Tibial nerve (tissue), 3 donors: ENCODE measurements around the gene GATA6.

ENCODE experiments used
- POLR2A ChIP-seq, 2 donors: fragments of 450-650 bp; IDR thresholded peaks; one replicate each; pipeline ENCODE4 v1.6.1; 2017; ENCODE audit warnings: antibody characterized with exemption in 2 of 2, mild to moderate bottlenecking in 2 of 2, moderate library complexity in 2 of 2
- TF ChIP-seq, protein P1 (sequence below), 5 experiments: fragments of 200-600 bp in 3 of 5; fragments of 450-650 bp in 2 of 5; sonication (generic) in 3 of 5; IDR thresholded peaks; one replicate each; pipeline ENCODE4 v1.5.1; 2016 to 2019; ENCODE audit warnings: antibody characterized with exemption in 5 of 5, mild to moderate bottlenecking in 3 of 5, moderate library complexity in 2 of 5

- TF ChIP-seq, protein P1, sequence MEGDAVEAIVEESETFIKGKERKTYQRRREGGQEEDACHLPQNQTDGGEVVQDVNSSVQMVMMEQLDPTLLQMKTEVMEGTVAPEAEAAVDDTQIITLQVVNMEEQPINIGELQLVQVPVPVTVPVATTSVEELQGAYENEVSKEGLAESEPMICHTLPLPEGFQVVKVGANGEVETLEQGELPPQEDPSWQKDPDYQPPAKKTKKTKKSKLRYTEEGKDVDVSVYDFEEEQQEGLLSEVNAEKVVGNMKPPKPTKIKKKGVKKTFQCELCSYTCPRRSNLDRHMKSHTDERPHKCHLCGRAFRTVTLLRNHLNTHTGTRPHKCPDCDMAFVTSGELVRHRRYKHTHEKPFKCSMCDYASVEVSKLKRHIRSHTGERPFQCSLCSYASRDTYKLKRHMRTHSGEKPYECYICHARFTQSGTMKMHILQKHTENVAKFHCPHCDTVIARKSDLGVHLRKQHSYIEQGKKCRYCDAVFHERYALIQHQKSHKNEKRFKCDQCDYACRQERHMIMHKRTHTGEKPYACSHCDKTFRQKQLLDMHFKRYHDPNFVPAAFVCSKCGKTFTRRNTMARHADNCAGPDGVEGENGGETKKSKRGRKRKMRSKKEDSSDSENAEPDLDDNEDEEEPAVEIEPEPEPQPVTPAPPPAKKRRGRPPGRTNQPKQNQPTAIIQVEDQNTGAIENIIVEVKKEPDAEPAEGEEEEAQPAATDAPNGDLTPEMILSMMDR (IDR thresholded peaks at IDR 0.05), result no peak
- no peak for TF ChIP-seq POLR2A (IDR thresholded peaks at IDR 0.05)
Observed at GRCh38 chr18:22166069-22166950, 3.1 kb upstream of the GATA6 start.
